Measurements from ENCODE around the gene RITA1.

RITA1 gene

GRCh38 chr12:113231235-113232088 is 45.9 kb downstream of the RITA1 start:
- DNase-seq (ENCODE audit: low spot score) = no peak

GRCh38 chr12:113232089-113232839 is 46.7 kb downstream of the RITA1 start:
- no peak for DNase-seq (ENCODE audit: low spot score)

- DNase-seq (ENCODE audit: low spot score) = no peak
These were observed 47.5 kb downstream of the RITA1 start for GRCh38 chr12:113232840-113233585.

- DNase-seq (ENCODE audit: low spot score) = no peak
These were observed 48.4 kb downstream of the RITA1 start for GRCh38 chr12:113233967-113234366.

DNA sequence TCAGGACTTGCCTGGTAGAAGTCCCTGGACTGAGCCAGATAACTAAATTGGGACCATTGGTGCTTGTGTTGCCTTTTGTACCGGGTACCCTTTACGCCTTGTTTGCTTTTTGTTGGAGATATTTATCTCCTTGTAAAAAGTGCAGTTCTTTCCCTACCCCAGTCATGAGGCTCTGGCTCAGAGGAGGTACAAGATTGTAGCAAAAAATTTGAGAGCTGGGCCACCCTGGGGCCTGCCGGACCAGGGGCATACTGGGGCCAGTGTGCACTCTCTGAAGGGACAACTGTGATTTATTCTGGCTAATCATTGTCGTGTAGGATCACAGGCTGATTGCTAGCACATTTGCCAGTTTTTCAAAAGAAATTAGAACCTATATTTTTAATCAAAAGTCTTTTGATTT is 49.0 kb downstream of the RITA1 start:
- no peak for DNase-seq (ENCODE audit: low spot score)

GRCh38 chr12:113235976-113236375 is 50.5 kb downstream of the RITA1 start:
- DNase-seq (ENCODE audit: low spot score) = no peak

- DNase-seq (ENCODE audit: low spot score) = no peak
These were observed 51.2 kb downstream of the RITA1 start for GRCh38 chr12:113236539-113237399.

DNA sequence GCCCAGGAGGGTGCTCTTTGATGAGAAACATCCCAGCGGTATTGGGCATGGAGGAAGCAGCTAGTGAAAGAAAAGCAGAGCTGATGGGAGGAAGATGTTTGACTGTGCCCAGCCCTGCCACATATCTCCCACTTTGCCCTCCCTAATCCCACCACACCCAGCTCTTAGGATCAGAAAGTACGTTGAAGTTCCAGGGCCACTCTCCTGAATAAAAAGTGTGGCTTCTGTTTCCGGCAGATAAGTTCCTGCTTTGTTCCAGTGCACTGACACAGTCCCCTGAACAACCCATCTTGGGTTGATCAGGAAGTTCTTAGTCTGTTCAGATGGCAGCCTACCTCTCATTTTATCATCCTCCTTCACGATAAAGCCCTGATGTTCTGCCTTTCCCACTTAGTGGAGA is 52.2 kb downstream of the RITA1 start:
- peak; percentile 43 for DNase-seq (ENCODE audit: low spot score)

GRCh38 chr12:113238309-113238708 is 52.8 kb downstream of the RITA1 start:
- DNase-seq (ENCODE audit: low spot score) = no peak

DNA sequence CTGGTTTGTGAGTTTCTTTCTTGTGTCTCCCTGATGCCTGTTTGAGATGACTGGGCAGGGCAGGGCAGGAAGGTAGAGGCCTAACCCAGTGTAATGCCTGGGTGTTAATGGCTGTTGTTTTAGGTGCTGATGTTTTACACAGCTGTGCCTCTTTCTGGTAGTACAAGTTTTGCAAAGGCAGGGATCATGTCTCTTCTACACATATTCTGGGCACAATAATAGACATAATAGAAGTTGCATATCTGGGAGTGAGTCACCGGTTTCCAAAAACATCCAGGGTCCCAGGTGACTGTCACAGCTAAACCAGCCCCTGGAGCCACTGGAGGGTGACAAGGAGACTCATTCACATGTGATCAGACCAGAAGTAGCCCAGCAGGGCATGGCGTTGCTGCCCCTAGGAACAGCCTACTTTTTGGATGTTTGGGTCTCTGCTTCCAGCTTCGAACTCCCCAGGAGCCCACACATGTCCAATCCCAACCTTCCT is 53.8 kb downstream of the RITA1 start:
- no peak for DNase-seq (ENCODE audit: low spot score)

- DNase-seq (ENCODE audit: low spot score) = no peak
These were observed 54.4 kb downstream of the RITA1 start for GRCh38 chr12:113239811-113240331.

- no peak for DNase-seq (ENCODE audit: low spot score)
These were observed 54.9 kb downstream of the RITA1 start for GRCh38 chr12:113240395-113240794.

DNA sequence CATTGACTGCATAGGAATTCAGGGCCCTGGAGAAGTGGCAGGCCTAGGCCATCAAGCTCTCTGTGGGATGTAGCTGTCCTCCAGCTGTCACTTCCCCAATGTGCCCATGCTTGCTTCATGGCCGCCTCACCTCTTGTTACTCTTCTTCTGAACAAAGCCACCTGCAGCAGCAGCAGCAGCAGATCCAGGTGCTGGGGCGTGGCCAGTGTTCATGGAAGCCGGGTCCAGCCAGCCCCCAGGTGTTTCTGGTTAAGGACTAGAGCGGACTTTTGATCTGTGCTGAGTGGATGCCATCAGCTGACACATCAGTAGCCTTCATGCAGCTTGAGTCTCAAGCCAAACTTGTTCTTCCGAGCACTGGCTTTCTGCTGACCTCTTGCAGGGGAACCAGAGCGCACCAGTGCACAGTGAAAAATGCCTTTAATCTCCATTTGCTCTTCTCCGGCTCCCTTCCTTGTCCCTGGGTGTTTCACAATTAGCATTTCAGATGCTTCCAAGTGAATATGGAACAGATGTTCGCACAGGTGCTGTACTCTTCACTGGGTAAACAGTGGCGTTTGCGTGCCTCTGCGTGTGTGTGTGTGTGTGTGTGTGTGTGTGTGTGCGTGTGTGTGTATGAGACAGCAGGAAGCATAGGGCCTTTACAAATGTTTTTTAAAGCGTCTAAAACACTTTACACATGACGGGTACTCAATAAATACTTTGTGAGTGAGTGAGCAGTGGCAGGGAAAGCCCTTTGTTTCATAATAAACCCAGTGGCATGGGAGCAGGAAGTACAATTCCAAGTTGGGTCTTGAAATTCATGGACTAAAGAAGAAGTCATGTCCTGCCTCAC is 55.9 kb downstream of the RITA1 start:
- DNase-seq (ENCODE audit: low spot score) = no peak
